OCI-LY1 (cell line): ENCODE measurements around the gene PTPN4.

ENCODE experiments used
- CTCF ChIP-seq: fragments of 200-600 bp; sonication (generic), shearing (Covaris generic); IDR thresholded peaks from 2 replicates; pipeline ENCODE4 v1.5.1; 2017; ENCODE audit warnings: mild to moderate bottlenecking, antibody characterized with exemption, low read length, moderate library complexity, mixed read lengths
- EZH2 ChIP-seq: fragments of 200-600 bp; sonication (generic), shearing (Covaris generic); IDR thresholded peaks from 2 replicates; pipeline ENCODE4 v1.8.0; 2017; ENCODE audit warnings: borderline replicate concordance, mixed run types, mild to moderate bottlenecking, antibody characterized with exemption, low read length, moderate library complexity, mixed read lengths

- TF ChIP-seq CTCF (no peak), EZH2 (no peak)
Measured at GRCh38 chr2:119745566-119745965, 14.2 kb upstream of the PTPN4 start.
